Keratinocyte (primary cell): ENCODE results near the gene GSAP. TPM values are rescaled to one million over a fixed set of nuclear protein-coding genes. Genes with fewer than 3 reads are reported as not detected.

Source experiments
- DNase-seq: peaks from one replicate; pipeline ENCODE4 v3.0.0-alpha.2; 2011; ENCODE audit warnings: low read depth, missing footprints, low spot score
- FAIRE-seq: peaks from 2 replicates; lab custom pipeline; 2011; peaks lifted over from hg19 to GRCh38; lab: Jason Lieb, UNC
- H2AFZ ChIP-seq: 2 replicates; pipeline ENCODE4 v1.6.0; 2012; ENCODE audit warnings: low read length, control low read depth, inconsistent platforms; ENCODE audit not compliant: control insufficient read depth
- H3K27ac ChIP-seq: 2 replicates; pipeline ENCODE4 v1.5.1; 2011; ENCODE audit warnings: low read length; ENCODE audit not compliant: control insufficient read depth, insufficient read depth
- H3K27me3 ChIP-seq: 3 replicates; pipeline ENCODE4 v1.6.0; 2011; ENCODE audit warnings: low read length; ENCODE audit not compliant: control insufficient read depth, insufficient read depth; ENCODE audit errors: extremely low read depth
- H3K36me3 ChIP-seq, 2 experiments: 2 replicates in 1 of 2; 3 replicates in 1 of 2; pipeline ENCODE4 v1.5.1; 2011; ENCODE audit warnings: low read length in 2 of 2, mild to moderate bottlenecking in 1 of 2; ENCODE audit not compliant: control insufficient read depth in 2 of 2, insufficient read depth in 2 of 2; ENCODE audit errors: extremely low read depth in 1 of 2
- H3K4me1 ChIP-seq: 3 replicates; pipeline ENCODE4 v1.5.1; 2011; ENCODE audit warnings: low read length; ENCODE audit not compliant: control insufficient read depth, insufficient read depth; ENCODE audit errors: extremely low read depth
- H3K4me2 ChIP-seq: 3 replicates; pipeline ENCODE4 v1.6.0; 2011; ENCODE audit warnings: low read depth, low read length; ENCODE audit not compliant: control insufficient read depth, insufficient read depth; ENCODE audit errors: extremely low read depth
- H3K4me3 ChIP-seq, 3 experiments: fragments of 200-600 bp in 1 of 3; sonication (generic) in 1 of 3; 2 replicates in 2 of 3; 3 replicates in 1 of 3; pipeline ENCODE4 v1.5.1; 2011 to 2016; ENCODE audit warnings: low read length in 3 of 3, mild to moderate bottlenecking in 3 of 3, control low read depth in 2 of 3, inconsistent platforms in 1 of 3, low read depth in 1 of 3, mixed read lengths in 1 of 3, mixed run types in 1 of 3, moderate library complexity in 1 of 3; ENCODE audit not compliant: control insufficient read depth in 2 of 3, insufficient read depth in 2 of 3; ENCODE audit errors: extremely low read depth in 1 of 3
- H3K79me2 ChIP-seq: 2 replicates; pipeline ENCODE4 v1.6.0; 2012; ENCODE audit warnings: low read length; ENCODE audit not compliant: control insufficient read depth, insufficient read depth
- H3K9ac ChIP-seq: 3 replicates; pipeline ENCODE4 v1.6.0; 2011; ENCODE audit warnings: low read length; ENCODE audit not compliant: control insufficient read depth, insufficient read depth; ENCODE audit errors: extremely low read depth
- H3K9me1 ChIP-seq: 3 replicates; pipeline ENCODE4 v1.6.0; 2011; ENCODE audit warnings: low read length; ENCODE audit not compliant: control insufficient read depth, insufficient read depth; ENCODE audit errors: extremely low read depth
- H3K9me3 ChIP-seq: 2 replicates; pipeline ENCODE4 v1.5.1; 2012; ENCODE audit warnings: low read depth, low read length; ENCODE audit not compliant: control insufficient read depth
- H4K20me1 ChIP-seq: 3 replicates; pipeline ENCODE4 v1.6.0; 2011; ENCODE audit warnings: low read length; ENCODE audit not compliant: control insufficient read depth, insufficient read depth; ENCODE audit errors: extremely low read depth
- CTCF ChIP-seq, 3 experiments: IDR thresholded peaks in 1 of 3; conservative IDR thresholded peaks in 1 of 3; optimal IDR thresholded peaks in 1 of 3; 2 replicates in 2 of 3; 3 replicates in 1 of 3; pipeline versions ENCODE3 to v1.5.1; 2011; ENCODE audit warnings: low read length in 3 of 3, mild to moderate bottlenecking in 3 of 3, moderate library complexity in 2 of 3, control low read depth in 1 of 3, inconsistent platforms in 1 of 3; ENCODE audit not compliant: insufficient read depth in 2 of 3; ENCODE audit errors: extremely low read depth in 1 of 3
- EZH2 ChIP-seq: IDR thresholded peaks from one replicate; pipeline ENCODE4 v1.6.1; 2012; ENCODE audit warnings: inconsistent platforms, mild to moderate bottlenecking, low read length, moderate library complexity
- dilution Hi-C: fragments of 300-500 bp; cut with MboI; formaldehyde crosslinking; loops from one replicate; pipeline ENCODE4 v1.7.0; 2020; ENCODE audit warnings: low sequenced_read_pairs; ENCODE audit not compliant: extremely low pct_ligation_motif_present
- polyA plus RNA-seq, 5 experiments: library from polyadenylated mRNA; depleted of rRNA in 3 of 5; stranded (reverse) in 3 of 5; stranded (forward) in 1 of 5; unstranded in 1 of 5; fragments of >200 nt; gene quantifications; 1 replicate in 1 of 5; 2 replicates in 3 of 5; 3 replicates in 1 of 5; pipeline versions ENCODE4 v1.2.1 to v1.2.3, GENCODE V29; 2011 to 2012; ENCODE audit warnings: missing spikeins in 2 of 5, low read depth in 1 of 5, low replicate concordance in 1 of 5

The GSAP gene
- polyA plus RNA-seq, 1 donor (not counting 4 experiments of a cell fraction or from before 2014, with no cell fraction given): 5.4 TPM

DNA sequence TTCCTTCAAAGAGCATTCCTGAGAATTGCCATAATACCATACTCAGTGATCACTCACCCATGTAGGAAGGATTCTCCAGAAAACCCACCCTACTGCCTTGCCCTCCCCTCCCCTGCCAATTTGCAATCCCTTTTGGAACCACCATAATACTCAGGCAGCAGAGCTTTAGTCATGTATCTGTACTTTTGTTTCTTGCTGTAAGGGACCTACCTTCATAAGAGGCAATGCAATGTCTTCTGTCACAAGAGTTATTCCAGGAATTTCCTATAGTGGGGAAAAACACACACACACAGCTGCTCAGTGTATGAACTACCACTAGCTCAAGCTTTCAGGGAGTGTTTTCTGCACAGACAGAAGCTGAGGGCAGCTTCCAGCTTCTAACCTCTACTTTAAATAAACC is 67.0 kb downstream of the GSAP start:
- no peaks in the 10 kb centered on the region for H4K20me1 ChIP-seq
- H2AFZ ChIP-seq: no peak overlapping the region
- no peaks in the 10 kb centered on the region for H3K9me1 ChIP-seq
- H3K4me2 ChIP-seq: no peak overlapping the region
- dilution Hi-C loops: no loop called here
- no peaks in the 10 kb centered on the region for H3K27me3 ChIP-seq
- DNase-seq (no peak), FAIRE-seq (no peak)
- H3K9ac ChIP-seq: no peak overlapping the region
- H3K4me3 ChIP-seq: no peak overlapping the region
- no peaks in the 10 kb centered on the region for H3K79me2 ChIP-seq
- H3K36me3 ChIP-seq: no peaks in the 10 kb centered on the region
- H3K9me3 ChIP-seq: no peaks in the 10 kb centered on the region
- TF ChIP-seq CTCF (optimal IDR thresholded peaks at IDR 0.05 in 1 of 3, IDR thresholded peaks at IDR 0.05 in 1 of 3, conservative IDR thresholded peaks at IDR 0.05 in 1 of 3; ENCODE audit: extremely low read depth in 1 of 3, insufficient read depth in 2 of 3, low read length in 3 of 3) (no peak), EZH2 (no peak)
- peaks cover 7% of the 10 kb centered on the region for H3K4me1 ChIP-seq
- no peak overlapping the region for H3K27ac ChIP-seq

GRCh38 chr7:77348371-77348813 is 67.8 kb downstream of the GSAP start:
- no peak overlapping the region for H3K4me2 ChIP-seq
- no peak for FAIRE-seq
- H3K9me3 ChIP-seq: no peaks in the 10 kb centered on the region
- H3K27ac ChIP-seq: no peak overlapping the region
- no peaks in the 10 kb centered on the region for H3K36me3 ChIP-seq
- no peaks in the 10 kb centered on the region for H4K20me1 ChIP-seq
- H3K9ac ChIP-seq: no peak overlapping the region
- no peak overlapping the region for H2AFZ ChIP-seq
- no peaks in the 10 kb centered on the region for H3K27me3 ChIP-seq
- no peaks in the 10 kb centered on the region for H3K79me2 ChIP-seq
- no peaks in the 10 kb centered on the region for H3K9me1 ChIP-seq
- dilution Hi-C loops: no loop called here
- no peak for DNase-seq
- no peak overlapping the region for H3K4me3 ChIP-seq
- TF ChIP-seq CTCF (optimal IDR thresholded peaks at IDR 0.05 in 1 of 3, IDR thresholded peaks at IDR 0.05 in 1 of 3, conservative IDR thresholded peaks at IDR 0.05 in 1 of 3; ENCODE audit: extremely low read depth in 1 of 3, insufficient read depth in 2 of 3, low read length in 3 of 3): no peak
- no peak for TF ChIP-seq EZH2
- H3K4me1 ChIP-seq: peaks cover 7% of the 10 kb centered on the region
